ENCODE results near the gene PRKCQ.

PRKCQ gene

GRCh38 chr10:6426317-6426716 lies 153.8 kb downstream of the PRKCQ start:
- H3K4me3 ChIP-seq (ENCODE audit: low read depth, low read length) = no peak overlapping the region
- no peak for TF ChIP-seq CTCF (IDR thresholded peaks at IDR 0.05; ENCODE audit: low read depth, low read length)

GRCh38 chr10:6423413-6424170 lies 156.5 kb downstream of the PRKCQ start:
- TF ChIP-seq CTCF (IDR thresholded peaks at IDR 0.05; ENCODE audit: low read depth, low read length) = no peak
- H3K4me3 ChIP-seq (ENCODE audit: low read depth, low read length) = no peak overlapping the region

GRCh38 chr10:6423004-6423403 lies 157.1 kb downstream of the PRKCQ start:
- no peak for TF ChIP-seq CTCF (IDR thresholded peaks at IDR 0.05; ENCODE audit: low read depth, low read length)

DNA sequence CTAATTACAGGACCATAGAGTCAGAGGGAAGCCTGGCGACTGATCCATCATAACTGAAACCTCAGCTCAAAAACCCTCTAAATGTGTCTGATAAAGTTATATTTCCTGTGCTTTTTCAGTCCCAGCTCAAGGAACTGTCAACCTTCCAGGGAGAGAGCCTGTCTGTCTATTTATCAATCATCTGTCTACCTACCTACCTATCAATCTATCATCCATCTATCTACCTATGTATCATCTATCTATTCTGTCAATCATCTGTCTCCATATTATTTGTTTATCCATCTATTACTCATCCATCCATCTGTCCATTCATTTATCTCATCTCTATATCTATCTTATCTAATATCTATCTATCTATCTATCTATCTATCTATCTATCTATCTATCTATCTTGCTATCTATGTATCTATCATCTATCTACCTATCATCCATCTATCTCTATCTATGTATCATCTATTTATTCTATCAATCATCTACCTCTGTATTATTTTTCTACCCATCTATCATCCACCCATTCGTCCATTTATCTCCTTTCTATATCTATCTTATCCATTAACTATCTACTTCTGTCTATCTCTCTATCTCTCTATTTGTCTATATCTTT lies 161.4 kb downstream of the PRKCQ start:
- H3K4me3 ChIP-seq (ENCODE audit: low read depth, low read length) = no peak overlapping the region
- TF ChIP-seq CTCF (IDR thresholded peaks at IDR 0.05; ENCODE audit: low read depth, low read length) = no peak

More at GRCh38 chr10:6423004-6423403, 157.1 kb downstream of the PRKCQ start:
- H3K4me3 ChIP-seq (ENCODE audit: low read depth, low read length) = no peak overlapping the region

DNA sequence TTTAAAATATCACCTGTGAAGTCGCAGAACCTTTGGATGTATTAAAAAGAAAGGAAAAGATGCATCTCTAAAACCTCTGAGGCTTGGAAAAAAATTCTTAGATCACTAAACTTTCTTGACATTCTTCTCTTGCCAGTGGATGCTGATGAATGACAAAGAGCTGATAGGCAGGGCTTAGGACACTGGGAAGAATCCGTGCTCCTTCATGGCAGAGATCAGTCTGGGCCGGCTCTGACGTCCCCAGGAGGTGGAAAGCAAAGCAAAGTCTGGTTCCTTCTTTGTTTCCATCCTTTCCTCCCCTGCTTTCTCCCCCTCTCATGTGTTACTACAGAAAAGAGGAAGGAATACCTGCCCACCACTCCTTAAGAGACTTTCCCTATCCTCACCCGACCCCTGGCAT lies 161.9 kb downstream of the PRKCQ start:
- no peak for TF ChIP-seq CTCF (IDR thresholded peaks at IDR 0.05; ENCODE audit: low read depth, low read length)
- H3K4me3 ChIP-seq (ENCODE audit: low read depth, low read length) = no peak overlapping the region

- TF ChIP-seq CTCF (IDR thresholded peaks at IDR 0.05; ENCODE audit: low read depth, low read length) = peak; percentile 34; the same call in 1 of the 2 replicates
- H3K4me3 ChIP-seq (ENCODE audit: low read depth, low read length) = no peak overlapping the region
Observed at GRCh38 chr10:6416892-6417512, 163.1 kb downstream of the PRKCQ start.

GRCh38 chr10:6411436-6411835 lies 168.6 kb downstream of the PRKCQ start:
- TF ChIP-seq CTCF (IDR thresholded peaks at IDR 0.05; ENCODE audit: low read depth, low read length) = no peak
- H3K4me3 ChIP-seq (ENCODE audit: low read depth, low read length) = no peak overlapping the region
